SHP77 (cell line): ENCODE results near the gene PXDN.

Source experiments
- DNase-seq, 2 experiments: peaks; one replicate each; lab custom pipeline; 2025; lab: John Stamatoyannopoulos, UW

PXDN gene

DNA sequence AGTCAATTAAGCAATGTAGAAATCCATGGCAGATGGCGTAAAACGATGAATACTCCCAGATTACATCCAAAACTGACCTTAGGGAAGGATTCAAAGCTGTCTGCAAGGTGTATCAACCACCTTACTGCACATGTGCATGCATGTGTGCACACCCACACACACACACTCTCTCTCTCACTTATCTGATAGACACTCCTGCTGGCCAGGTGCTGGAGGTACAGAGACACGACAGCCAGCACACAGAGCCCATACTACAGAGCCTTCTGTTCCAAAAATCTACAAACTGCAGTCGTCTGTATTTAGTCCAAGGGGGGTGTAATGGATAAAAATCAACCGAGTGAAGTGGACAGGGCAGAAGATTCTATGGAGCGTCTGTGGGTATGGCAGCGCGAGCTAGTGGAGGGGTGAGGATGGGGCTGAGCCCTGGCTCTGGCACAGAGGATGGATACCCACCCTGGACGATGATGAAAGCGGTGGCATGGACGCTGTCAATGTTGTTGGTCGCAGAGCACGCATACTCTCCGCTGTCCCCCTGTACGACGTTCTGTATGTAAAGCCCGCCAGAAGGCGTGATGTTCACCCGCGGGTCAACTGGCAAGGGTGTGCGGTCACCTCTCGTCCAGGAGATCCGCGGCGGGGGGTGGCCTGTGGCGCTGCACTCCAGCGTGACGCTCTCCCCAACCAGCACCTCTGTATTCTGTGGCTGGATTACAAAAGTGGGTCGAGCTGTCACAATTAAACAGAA, 78.4 kb downstream of the PXDN start:
- no peak for DNase-seq

- no peak for DNase-seq
Measured at GRCh38 chr2:1664698-1665097, 79.6 kb downstream of the PXDN start.

DNA sequence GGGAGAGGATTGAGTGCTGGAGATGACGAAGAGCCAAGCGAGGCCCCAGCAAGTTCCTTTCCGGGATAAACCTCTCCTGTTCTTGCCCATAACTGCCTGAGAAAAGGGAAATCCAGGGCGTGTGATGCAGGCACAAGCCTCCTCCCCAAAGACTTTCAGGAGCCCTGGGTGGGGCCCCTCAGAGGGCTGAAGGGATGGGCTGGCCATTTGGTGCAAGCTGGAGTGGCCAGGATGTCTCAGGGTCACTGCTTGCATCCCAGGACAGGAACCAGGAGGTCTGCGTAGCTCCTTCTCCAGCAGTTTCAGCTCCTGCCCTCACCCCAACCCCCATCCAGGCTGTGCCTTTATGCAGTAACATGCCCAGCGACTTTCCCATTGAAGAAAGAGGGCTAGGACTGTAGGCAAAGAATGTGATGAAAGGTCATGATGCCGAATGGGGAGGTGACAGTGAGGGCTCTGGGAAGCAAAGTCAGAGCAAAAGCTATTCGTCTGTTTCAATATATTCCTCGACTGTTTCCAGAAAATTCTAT, 80.2 kb downstream of the PXDN start:
- no peak for DNase-seq

- DNase-seq: no peak
Measured at GRCh38 chr2:1663621-1664020, 80.7 kb downstream of the PXDN start.

- DNase-seq: no peak
Measured at GRCh38 chr2:1662606-1663180, 81.6 kb downstream of the PXDN start.

GRCh38 chr2:1661891-1662605, 82.3 kb downstream of the PXDN start:
- DNase-seq: no peak

- DNase-seq: no peak
Measured at GRCh38 chr2:1660656-1661640, 83.4 kb downstream of the PXDN start.

DNA sequence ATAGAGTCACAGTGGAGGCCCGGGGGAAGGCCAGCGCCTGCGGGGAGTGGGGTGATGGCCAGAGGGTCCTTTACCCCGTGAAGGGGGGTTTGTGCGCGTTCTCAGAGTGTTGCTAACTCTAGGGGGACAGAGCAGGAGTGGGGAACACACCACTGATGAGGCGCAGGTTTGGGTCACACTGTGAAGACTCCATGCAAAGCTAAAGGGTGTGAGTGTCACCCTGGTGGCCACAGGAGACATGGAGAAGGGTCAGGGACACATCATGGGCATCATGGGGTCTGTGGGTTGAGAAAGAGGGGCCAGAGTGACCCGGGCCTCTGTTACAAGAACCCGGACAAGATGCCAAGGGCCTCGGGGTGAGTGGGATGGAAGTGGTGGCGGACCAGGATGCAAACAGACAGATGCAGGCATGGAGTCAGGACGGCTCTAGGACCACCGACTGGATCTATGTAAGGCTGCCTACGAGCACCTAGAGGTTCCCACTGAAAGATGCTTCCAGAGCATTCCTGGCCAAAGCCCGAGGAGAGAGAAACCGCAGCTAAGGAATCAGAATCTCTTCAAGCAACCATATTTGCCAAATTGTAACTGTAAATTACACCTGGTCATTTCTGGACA, 84.3 kb downstream of the PXDN start:
- no peak for DNase-seq

DNA sequence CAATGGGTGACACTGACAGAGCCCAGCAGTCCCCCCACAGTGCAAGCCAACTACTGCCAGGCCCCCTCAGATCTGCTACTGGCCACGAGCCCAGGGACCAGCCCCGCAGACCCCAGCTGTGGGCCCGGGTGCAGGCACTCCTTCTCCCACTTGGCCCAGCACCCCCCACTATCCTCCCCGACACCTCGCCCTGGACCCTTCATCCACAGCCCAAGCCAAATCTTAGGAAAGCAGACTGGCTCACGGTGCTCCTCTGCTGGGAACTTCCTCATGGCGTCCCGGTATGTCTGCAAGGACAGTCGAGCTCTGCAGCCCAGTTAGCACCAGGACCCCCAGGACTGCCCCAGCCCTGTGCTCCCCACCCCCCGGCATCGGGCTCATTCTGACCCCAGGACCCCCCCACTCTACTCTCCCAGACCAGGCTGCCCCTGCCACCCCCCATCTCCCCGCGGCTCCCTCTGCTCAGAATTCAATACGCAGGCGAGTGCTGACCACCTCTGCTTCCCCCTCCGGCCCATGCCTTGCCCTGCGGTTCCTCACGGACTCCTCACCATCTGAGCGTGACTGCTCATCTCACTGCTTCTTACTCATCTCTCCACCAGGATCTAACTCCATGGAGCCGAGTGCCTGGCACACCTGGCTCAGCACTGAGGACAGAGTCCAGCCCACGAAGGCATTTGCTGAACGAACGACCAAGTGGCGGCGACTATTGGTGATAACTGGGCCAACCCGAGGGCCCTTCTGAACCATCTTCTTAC, 85.7 kb downstream of the PXDN start:
- DNase-seq: no peak

GRCh38 chr2:1656961-1657841, 87.1 kb downstream of the PXDN start:
- DNase-seq: no peak

DNA sequence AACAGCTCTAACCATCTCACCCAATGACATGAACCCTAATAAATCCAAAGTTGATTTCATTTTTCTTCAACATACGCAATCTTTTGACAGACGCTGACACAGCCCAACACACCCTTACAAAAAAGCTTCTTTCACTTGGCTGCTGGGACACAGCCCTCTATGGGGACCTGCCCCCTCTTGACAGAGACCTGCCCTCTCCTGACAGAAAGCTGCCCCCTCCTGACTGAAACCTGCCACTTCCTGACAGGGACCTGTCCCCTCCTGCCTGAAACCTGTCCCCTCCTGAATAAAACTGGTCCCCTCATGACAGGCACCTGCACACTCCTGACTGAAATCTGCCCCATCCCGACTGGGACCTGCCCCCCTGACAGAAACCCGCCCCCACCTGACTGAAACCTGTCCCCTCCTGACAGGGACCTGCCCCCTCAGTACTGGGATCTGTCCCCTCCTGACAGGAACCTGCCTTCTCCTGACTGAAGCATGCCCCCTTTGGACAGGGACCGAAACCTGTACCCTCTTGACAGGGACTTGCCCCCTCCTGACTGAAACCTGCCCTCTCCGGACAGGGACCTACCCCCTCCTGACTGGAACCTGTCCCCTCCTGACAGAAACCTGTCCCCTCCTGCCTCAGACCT, 87.9 kb downstream of the PXDN start:
- DNase-seq: no peak

DNA sequence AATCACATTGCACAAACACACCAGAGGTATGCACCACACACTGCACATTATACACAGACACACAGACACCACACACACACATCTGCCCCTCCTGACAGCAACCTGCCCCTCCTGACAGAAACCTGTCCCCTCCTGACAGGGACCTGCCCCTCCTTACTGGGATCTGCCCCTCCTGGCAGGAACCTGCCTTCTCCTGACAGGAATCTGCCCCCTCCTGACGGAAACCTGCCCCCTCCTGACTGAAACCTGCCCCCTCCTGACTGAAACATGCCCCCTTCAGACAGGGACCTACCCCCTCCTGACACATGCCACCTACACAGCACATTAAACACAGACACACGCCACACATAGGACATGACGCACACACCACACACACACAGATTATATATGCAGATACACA, 88.9 kb downstream of the PXDN start:
- DNase-seq: no peak

DNA sequence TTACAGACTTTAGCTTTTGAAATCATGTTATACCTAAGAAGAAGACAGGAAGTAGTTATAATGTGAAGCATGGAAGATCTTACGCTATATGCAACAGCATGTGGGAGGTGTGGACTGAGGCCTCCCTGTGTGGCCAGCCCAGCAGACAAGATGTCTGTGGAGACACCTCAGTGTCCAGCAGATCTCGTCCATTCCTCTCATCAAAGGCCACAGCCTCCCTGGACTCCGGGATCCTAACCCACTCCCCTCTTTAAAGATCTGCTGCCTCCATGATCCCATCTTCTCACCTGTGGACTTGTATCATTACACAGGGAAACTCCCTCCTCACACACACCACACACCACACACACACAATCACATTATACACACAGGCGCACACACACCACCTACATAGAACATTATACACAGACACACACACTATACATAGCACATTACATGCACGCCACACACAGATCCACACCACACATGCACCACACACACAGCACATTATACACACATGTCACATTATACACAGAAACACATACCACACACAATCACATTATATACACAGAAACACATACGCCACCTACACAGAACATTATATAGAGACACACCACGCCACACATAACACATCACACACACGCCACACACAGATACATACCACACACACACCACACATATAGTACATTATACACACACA, 89.5 kb downstream of the PXDN start:
- DNase-seq: no peak

- DNase-seq: no peak
Measured at GRCh38 chr2:1653956-1654695, 90.2 kb downstream of the PXDN start.

DNA sequence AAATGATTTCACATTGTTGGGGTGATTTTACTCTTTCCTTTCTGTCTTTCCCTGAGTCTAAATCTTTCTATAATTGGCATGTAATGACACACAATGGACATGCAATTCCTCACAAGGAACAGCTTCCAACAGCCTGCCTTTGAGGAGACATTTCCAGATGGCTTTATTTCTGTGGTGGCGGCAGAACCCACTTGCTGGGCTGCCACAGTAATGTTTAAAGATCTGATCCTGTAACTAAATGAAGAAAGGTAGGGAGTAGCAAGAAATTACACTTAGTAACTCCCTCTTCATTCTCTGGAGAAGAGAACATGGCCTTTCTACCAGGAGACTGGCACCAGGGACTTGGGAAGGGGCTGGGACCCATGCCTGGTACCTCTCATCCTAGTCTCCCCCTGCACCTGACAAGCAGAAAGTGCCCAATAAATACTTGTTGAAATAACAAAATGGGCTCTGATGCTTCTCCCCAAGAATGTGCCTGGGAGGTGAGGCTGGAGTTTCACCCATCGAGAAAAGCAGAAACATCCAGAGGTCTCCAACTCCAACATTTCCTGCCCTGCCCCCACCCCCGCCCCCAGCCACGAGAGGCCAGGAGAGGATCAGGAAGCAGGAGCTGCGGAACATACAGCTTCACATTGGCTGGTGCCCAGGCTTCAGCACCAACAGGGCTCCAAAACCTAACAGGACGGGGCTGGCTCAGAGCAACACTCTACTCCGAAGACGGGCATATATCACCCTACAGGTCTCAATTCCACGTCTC, 92.1 kb downstream of the PXDN start:
- DNase-seq: no peak

DNA sequence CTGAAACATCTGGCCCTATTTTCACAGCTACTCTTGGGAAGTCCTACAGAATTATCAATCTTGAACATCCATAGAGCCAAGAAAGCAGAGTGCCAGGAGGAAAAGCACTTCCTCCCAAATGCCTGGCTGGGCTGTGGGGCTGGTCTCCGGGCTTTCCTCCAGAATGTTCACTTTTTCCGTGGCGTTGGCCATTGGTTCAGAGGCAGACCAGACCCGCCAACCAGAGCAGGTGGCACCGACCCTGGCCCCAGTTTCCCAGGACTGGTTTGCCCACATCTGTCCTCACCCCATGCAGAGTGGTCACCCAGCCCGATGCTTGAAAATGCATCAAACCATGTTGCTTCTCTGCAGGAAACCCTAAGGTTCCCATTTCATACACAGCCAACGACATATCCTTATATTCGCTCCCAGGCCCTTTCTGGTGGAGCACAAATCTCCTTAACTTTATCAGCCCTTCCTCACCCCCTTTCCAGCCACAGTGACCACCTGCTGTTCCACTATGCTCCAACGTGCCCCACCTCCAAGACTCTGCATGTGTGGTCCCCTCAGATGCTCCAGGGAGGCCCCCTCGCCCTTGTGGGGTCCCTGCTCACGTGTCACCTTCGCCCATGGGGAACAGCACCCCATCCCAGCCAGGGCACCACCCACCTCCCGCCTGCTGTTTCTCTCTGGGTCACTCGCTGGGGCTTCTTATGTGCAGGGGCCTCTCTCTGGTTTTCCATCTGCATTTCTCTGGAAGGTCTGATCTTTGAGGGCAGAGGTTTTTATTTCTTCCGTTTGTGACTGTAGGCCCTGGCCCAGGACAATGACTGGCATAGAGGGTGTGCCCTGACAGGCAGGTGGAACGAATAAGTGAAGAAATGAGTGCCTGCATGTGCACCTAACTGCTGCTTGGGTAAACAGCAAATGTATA, 92.9 kb downstream of the PXDN start:
- no peak for DNase-seq
